ENCODE measurements around the gene NELFA.

- no peak for TF ChIP-seq CTCF (IDR thresholded peaks at IDR 0.05)
- TF ChIP-seq POLR2A (IDR thresholded peaks at IDR 0.05), result no peak
Measured at GRCh38 chr4:1982124-1983052, 26.4 kb downstream of the NELFA start.

All from transverse colon (tissue), 3 donors.